PC-3 (cell line): ENCODE measurements around the gene TLR3. TPM values are rescaled to one million over a fixed set of nuclear protein-coding genes. Genes with fewer than 3 reads are reported as not detected.
A peak's percentile ranks its signal among the peaks of the same experiment; 100 is the strongest.

ENCODE experiments used
- ATAC-seq: fragments of 200-7000 bp; cut with Tn5 transposase; 2 replicates; pipeline ENCODE4 v1.9.1; 2020; ENCODE audit warnings: mild to moderate bottlenecking, moderate library complexity
- BruUV-seq: library from RNA; stranded (reverse); fragments of 400-500 nt; replicated peaks from 2 replicates; lab custom pipeline; 2021; lab: Mats Ljungman, UMichigan
- CTCF ChIA-PET: fragments of 300-600 bp; sonication (Branson Sonifier 250); formaldehyde crosslinking; loops from one replicate; lab custom pipeline; 2022; ENCODE audit warnings: antibody characterized with exemption; lab: Charles Lee
- POLR2A ChIA-PET: fragments of 300-600 bp; sonication (Branson Sonifier 250); formaldehyde crosslinking; loops from one replicate; lab custom pipeline; 2022; ENCODE audit warnings: antibody characterized with exemption; ENCODE audit not compliant: unreplicated experiment; lab: Charles Lee
- DNase-seq: peaks from one replicate; pipeline ENCODE4 v3.0.0-alpha.2; 2015
- H2AFZ ChIP-seq: fragments of 300-600 bp; sonication (generic); 2 replicates; pipeline ENCODE4 v1.6.0; 2016; ENCODE audit warnings: antibody characterized with exemption, low read length
- H3F3A ChIP-seq: fragments of 300-600 bp; sonication (generic); one replicate; pipeline ENCODE4 v1.6.0; 2017; ENCODE audit warnings: antibody characterized with exemption, low read length, control low read depth, mild to moderate bottlenecking; ENCODE audit not compliant: unreplicated experiment
- H3K27ac ChIP-seq: fragments of 300-600 bp; sonication (generic); 2 replicates; pipeline ENCODE4 v1.5.1; 2016; ENCODE audit warnings: mild to moderate bottlenecking, low read length
- H3K27me3 ChIP-seq: fragments of 300-600 bp; sonication (generic); 2 replicates; pipeline ENCODE4 v1.6.1; 2016; ENCODE audit warnings: low read length, mixed read lengths
- H3K36me3 ChIP-seq: fragments of 300-600 bp; sonication (generic); 2 replicates; pipeline ENCODE4 v1.6.1; 2016; ENCODE audit warnings: low read depth, mixed run types, low read length, mixed read lengths
- H3K4me1 ChIP-seq: fragments of 300-600 bp; sonication (generic); 2 replicates; pipeline ENCODE4 v1.5.1; 2016; ENCODE audit warnings: low read length; ENCODE audit not compliant: insufficient read depth
- H3K4me2 ChIP-seq: fragments of 300-600 bp; sonication (generic); 2 replicates; pipeline ENCODE4 v1.6.0; 2016; ENCODE audit warnings: low read length
- H3K4me3 ChIP-seq: fragments of 300-600 bp; sonication (generic); 2 replicates; pipeline ENCODE4 v1.5.1; 2016; ENCODE audit warnings: mild to moderate bottlenecking, low read length, mixed read lengths
- H3K79me2 ChIP-seq: fragments of 300-600 bp; sonication (generic); 2 replicates; pipeline ENCODE4 v1.6.1; 2017; ENCODE audit warnings: low read length, mixed read lengths
- H3K9ac ChIP-seq: fragments of 300-600 bp; sonication (generic); 2 replicates; pipeline ENCODE4 v1.6.0; 2016; ENCODE audit warnings: mild to moderate bottlenecking, low read length
- H3K9me2 ChIP-seq: fragments of 300-600 bp; sonication (generic); replicated peaks from 2 replicates; pipeline ENCODE4 v1.6.1; 2016; ENCODE audit warnings: mixed run types, low read length, mixed read lengths
- H3K9me3 ChIP-seq: fragments of 300-600 bp; sonication (generic); 2 replicates; pipeline ENCODE4 v1.6.1; 2016; ENCODE audit warnings: low read length, mixed read lengths
- H4K20me1 ChIP-seq: fragments of 300-600 bp; sonication (generic); 2 replicates; pipeline ENCODE4 v1.6.1; 2016; ENCODE audit warnings: low read length, mixed read lengths
- CTCF ChIP-seq: fragments of 300-600 bp; sonication (generic); conservative IDR thresholded peaks from 2 replicates; pipeline ENCODE4 v1.5.1; 2017; ENCODE audit warnings: antibody characterized with exemption, low read depth, mild to moderate bottlenecking, low read length
- EZH2 ChIP-seq: fragments of 300-600 bp; sonication (generic); IDR thresholded peaks from one replicate; pipeline ENCODE4 v1.6.1; 2017; ENCODE audit warnings: antibody characterized with exemption, mild to moderate bottlenecking, low read length; ENCODE audit not compliant: unreplicated experiment
- EZH2phosphoT487 ChIP-seq: fragments of 300-600 bp; sonication (generic); IDR thresholded peaks from 2 replicates; pipeline ENCODE4 v1.6.1; 2018; ENCODE audit warnings: mild to moderate bottlenecking, antibody characterized with exemption, low read length, borderline replicate concordance
- intact Hi-C: fragments of 100-400 bp; cut with micrococcal nuclease; formaldehyde crosslinking; loops from 2 replicates; pipeline ENCODE4 v1.9.0; 2023
- total RNA-seq: library from RNA; depleted of rRNA; stranded (reverse); fragments of >200 nt; gene quantifications from 2 replicates; pipeline ENCODE4 v1.2.3, GENCODE V29; 2014

TLR3 gene
- total RNA-seq, 1 experiment from 2014 or later = 0.33 TPM

- Histone ChIP-seq H3K9me3 (0 out of 2 replicates have a peak, but pooled peaks cover 5% of the 10 kb centered on the region), H3K9ac (no peak overlapping the region), H3K27me3 (peaks cover 2% of the 10 kb centered on the region), H3K79me2 (no peaks in the 10 kb centered on the region), H3K27ac (no peak overlapping the region), H3K4me3 (no peak overlapping the region), H3F3A (no peaks in the 10 kb centered on the region), H3K4me2 (no peak overlapping the region), H3K36me3 (no peaks in the 10 kb centered on the region), H3K9me2 (no peaks in the 10 kb centered on the region), H4K20me1 (no peaks in the 10 kb centered on the region), H2AFZ (no peak overlapping the region), H3K4me1 (no peaks in the 10 kb centered on the region)
- DNase-seq = peak; percentile 80
- BruUV-seq = no TSS peak
- peak; percentile 66 for ATAC-seq
- TF ChIP-seq CTCF (peak; percentile 78), EZH2phosphoT487 (no peak), EZH2 (no peak)
- ChIA-PET CTCF (interaction anchor here (0.6 to 1.6 kb wide), 3 partner anchors 267 to 415 kb away, joined by 3 to 11 read pairs (median 3); no protein-coding TSS in a partner anchor), POLR2A (no interaction called here)
- intact Hi-C loops = loop anchor here (1.0 to 5.0 kb wide), 3 partner anchors 99 to 397 kb away; no protein-coding TSS in a partner anchor
These were observed 31.0 kb upstream of the TLR3 start for GRCh38 chr4:186037692-186038658.

GRCh38 chr4:186039697-186040096, 29.3 kb upstream of the TLR3 start:
- 0 out of 2 replicates have a peak, but pooled peaks cover 4% of the 10 kb centered on the region for H3K9me3 ChIP-seq
- no peaks in the 10 kb centered on the region for H3F3A ChIP-seq
- H3K4me1 ChIP-seq = no peaks in the 10 kb centered on the region
- no peaks in the 10 kb centered on the region for H4K20me1 ChIP-seq
- no peak for TF ChIP-seq EZH2phosphoT487
- TF ChIP-seq CTCF = no peak
- TF ChIP-seq EZH2 = no peak
- peak; percentile 50 for ATAC-seq
- intact Hi-C loops = loop anchor here (2.0 to 5.0 kb wide), 2 partner anchors 98 to 399 kb away; no protein-coding TSS in a partner anchor
- peak overlapping the region; percentile 72 for H2AFZ ChIP-seq
- H3K4me3 ChIP-seq = peak overlapping the region; percentile 50
- peak; percentile 4 for DNase-seq
- H3K4me2 ChIP-seq = peak overlapping the region; percentile 80
- H3K27ac ChIP-seq = no peak overlapping the region
- no peak overlapping the region for H3K9ac ChIP-seq
- H3K27me3 ChIP-seq = peaks cover 2% of the 10 kb centered on the region
- POLR2A ChIA-PET = no interaction called here
- BruUV-seq = no TSS peak
- no peaks in the 10 kb centered on the region for H3K36me3 ChIP-seq
- CTCF ChIA-PET = interaction anchor here (0.6 to 1.2 kb wide), 3 partner anchors 28 to 98 kb away, joined by 3 to 5 read pairs (median 3); no protein-coding TSS in a partner anchor
- no peaks in the 10 kb centered on the region for H3K79me2 ChIP-seq
- H3K9me2 ChIP-seq = no peaks in the 10 kb centered on the region
